Activated CD4-positive, alpha-beta T cell treated with anti-CD3 and anti-CD28 coated beads, Interleukin-2, amount 50 U/mL, for 1 hour (primary cell): ENCODE data around the gene NEO1.

ENCODE experiments used
- DNase-seq: peaks from one replicate; pipeline ENCODE4 v3.0.0-alpha.2; 2020

Gene NEO1

GRCh38 chr15:73030122-73030679 lies 22.1 kb upstream of the NEO1 start:
- DNase-seq, result no peak

DNA sequence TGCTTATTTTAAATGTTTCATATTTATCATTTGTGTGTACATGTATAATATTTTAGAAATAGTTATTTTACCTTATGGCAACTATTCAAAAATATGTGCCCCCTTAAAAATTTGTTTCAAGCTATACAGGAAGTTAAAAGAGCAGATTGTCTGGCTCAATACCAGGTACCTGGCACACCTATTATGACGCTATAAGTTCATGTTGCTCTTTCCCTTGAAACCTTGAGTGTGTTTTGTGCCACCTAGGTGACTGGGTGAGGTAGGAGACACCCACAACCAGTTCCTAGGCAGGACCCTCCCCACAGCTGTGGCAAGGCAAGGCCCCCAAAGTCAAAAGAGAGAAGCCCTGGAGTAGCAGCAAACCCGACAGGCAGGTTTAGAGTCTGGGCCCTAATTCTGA lies 20.6 kb upstream of the NEO1 start:
- no peak for DNase-seq

DNA sequence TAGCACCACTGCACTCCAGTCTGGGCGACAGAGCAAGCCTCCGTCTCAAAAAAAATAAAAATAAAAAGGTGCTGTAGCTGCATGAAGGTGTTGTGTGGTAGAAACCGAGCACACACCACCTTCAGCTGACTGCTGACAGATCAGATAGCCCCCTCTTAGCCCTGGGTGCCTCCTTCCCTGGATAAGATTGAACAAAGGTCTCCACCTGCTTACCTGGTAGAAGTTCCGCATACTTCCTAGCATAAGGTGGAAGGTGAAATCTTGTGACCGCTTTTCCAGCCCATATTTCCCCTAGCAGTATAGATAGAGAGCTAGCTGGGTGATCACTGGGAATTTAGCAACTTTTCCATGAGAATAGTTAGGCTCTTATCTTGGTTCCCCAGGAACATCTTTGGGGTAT lies 18.7 kb upstream of the NEO1 start:
- DNase-seq, result no peak

- DNase-seq, result no peak
Observed at GRCh38 chr15:73034221-73034620, 18.0 kb upstream of the NEO1 start.

- no peak for DNase-seq
Observed at GRCh38 chr15:73035221-73035620, 17.0 kb upstream of the NEO1 start.

DNA sequence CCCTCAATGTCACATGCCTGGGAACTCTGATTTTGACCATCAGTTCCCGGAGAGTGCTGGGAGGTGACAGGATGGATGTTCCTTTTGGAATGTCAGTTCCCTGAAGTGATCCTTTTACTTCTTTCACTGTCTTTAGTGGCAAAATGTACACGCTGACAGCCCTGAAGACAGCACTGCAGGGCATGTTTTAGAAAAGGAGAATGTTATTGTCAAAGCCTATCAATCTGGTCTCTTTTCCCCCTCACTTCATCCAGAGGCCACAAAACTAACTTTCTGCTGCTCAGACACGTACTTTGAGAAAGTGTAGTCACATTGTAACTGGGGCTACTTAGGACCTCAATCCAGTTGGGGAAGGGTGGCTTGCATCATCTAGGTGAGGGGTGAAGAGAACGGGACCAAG lies 14.0 kb upstream of the NEO1 start:
- DNase-seq, result no peak

DNA sequence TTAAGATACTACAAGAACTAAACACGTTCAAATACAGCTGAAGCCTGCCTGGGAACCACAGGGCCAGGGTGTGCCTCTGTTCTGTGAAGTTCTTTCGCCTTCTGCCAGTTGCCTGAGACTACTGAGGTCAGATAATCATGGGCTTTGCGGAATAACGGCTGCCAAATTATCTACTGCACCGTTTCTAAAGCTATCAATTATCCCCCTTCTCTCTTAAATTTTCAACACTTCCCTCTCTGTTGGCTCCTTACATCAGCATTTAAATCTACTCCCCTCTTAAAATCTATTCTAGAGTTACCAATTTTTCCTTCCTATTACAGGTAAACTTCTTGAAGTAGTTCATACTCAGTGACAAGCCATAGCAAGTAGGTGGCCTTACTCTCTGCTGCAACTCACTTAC lies 6.2 kb upstream of the NEO1 start:
- no peak for DNase-seq

DNA sequence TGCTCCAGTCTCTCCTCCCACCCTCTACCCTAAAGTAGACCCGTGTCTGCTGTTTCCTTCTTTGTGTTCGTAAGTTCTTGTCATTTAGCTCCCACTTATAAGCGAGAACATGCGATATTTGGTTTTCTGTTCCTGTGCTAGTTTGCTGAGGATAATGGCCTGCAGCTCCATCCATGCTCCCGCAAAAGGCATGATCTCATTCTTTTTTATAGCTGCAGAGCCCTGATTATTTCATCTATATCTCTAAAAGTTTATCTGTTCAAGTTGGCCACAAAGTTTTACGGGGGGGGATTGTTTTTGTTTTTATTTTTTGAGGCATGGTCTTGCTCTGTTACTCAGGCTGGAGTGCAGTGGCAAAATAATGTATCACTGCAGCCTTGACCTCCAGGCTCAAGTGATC lies 4.4 kb upstream of the NEO1 start:
- DNase-seq, result no peak

DNA sequence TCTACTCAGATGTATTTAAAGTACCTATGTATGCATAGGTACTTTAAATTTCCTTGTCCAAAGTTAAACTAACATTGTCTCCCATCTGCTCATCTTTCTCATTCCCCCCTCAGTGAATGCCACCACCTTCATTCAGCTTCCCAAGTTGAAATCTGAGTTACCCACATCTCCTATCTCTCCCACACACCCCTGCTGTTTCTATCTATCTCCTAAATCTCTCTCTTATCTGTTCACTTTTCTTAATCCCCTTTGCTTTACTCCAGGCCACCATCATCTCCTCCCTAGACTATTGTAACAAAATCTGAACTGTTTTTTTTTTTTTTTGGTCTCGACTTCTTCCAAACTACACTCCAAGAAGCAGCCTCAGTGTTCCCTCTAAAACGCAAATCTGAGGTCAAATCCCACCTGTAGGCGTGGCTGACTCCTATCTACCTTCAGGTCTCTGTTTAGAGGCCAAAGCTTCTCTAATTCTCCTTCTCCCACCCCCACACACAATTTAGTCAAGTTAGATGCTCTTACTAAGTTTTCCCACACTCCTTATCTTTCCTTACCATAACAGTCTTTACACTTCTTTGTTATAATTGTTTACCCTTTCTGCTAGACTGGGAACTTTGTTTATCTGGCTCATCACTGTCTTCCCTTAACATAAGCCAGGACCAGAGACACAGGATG lies 3.5 kb upstream of the NEO1 start:
- DNase-seq, result no peak

DNA sequence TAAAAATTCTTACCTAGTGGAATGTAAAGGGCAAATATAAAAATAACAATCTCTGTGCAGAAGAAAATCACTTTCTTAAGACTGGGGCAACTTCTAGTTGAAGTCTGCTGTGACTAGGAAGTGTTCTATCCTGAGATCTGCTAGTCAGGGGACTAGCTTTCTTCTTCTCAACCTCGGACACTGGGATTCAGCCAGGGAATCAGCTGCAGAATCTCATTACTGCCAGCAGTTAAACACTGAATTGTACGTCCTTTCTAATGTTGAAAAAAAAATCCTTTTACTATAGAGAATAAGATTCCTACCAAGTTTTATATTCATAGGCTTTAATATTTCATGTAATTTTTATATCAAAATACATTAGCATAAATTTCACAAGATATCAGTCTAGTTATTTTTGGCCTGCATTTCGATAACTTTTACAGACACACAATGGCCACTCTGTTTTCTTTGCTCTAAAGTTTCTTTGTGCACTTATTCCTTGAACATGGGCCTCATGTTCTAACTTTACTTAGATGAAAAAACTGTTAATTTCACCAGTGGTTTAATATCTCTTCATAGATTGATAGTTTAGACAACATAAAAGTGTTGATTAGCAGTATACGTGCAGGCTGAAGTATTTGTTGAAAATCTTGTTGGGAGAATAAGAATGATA lies 2.6 kb upstream of the NEO1 start:
- no peak for DNase-seq

- no peak for DNase-seq
Observed at GRCh38 chr15:73050561-73051295, 1.5 kb upstream of the NEO1 start.

DNA sequence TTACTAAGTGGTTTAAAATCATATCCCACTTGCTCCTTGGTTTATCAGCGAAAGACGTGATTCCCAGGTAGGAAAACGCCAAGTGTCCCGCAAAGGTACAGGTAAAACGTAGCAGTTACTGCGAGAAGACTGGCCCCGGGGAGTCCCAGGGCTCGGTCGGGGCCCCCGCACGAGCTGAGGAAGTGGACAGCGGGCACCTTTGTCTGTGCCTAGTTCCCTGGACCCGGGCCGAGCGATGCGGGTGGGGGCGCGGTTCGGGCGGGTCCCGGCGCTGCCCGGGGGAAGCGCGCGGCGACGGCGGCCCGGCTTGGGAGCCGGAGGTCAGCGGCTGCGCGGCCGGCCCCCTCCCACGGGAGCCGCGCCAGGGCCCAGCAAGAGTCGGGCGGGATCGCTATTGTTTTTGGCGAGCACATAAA lies 864 bp upstream of the NEO1 start:
- no peak for DNase-seq

DNA sequence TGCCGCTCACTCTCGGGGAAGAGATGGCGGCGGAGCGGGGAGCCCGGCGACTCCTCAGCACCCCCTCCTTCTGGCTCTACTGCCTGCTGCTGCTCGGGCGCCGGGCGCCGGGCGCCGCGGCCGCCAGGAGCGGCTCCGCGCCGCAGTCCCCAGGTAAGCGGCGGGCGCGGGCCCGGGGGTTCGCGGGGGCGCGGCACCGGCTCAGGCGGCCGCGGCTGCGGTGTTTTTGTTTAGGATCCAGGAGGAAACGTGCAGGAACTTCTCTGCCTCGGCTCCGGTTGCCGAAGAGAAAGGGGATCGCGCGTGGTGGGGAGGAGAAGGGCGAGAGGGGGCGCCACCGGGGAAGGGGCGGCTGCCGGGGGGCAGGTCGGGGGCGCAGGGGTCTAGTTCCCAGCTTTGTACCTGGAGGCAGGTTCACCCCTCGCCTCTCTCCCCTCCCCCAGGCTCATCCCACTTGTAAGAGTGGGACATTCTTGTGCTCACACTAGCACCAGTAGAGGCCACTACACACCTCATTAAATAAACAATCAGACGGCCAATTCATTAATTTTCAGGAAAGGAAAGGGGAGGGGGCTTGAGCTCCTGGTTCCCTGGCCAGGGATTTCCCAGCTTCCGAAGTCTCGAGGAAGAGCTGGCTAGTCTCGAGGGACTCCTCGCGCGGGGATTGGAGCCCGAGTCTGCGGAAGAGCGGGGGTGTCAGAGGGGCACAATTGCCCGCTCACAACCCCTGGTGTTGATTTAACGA lies 562 bp downstream of the NEO1 start:
- peak; percentile 16 for DNase-seq

DNA sequence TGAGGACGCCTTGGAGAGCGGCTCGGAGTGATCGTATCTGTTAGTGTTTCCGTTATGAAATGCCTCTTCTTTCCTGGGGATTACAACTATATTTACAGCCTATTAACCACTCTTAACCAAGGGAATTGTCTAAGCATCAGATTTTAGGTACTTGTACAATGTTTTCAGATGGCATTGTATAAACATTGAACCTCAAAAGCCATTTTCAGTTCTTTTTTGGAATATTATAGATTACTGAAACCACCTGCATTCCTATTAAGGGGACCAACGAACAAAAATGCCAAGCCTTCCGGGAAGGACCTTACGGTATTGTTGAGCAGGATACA lies 1.1 kb downstream of the NEO1 start:
- no peak for DNase-seq

GRCh38 chr15:73054417-73054953 lies 2.2 kb downstream of the NEO1 start:
- DNase-seq, result no peak

GRCh38 chr15:73056460-73056859 lies 4.2 kb downstream of the NEO1 start:
- no peak for DNase-seq

DNA sequence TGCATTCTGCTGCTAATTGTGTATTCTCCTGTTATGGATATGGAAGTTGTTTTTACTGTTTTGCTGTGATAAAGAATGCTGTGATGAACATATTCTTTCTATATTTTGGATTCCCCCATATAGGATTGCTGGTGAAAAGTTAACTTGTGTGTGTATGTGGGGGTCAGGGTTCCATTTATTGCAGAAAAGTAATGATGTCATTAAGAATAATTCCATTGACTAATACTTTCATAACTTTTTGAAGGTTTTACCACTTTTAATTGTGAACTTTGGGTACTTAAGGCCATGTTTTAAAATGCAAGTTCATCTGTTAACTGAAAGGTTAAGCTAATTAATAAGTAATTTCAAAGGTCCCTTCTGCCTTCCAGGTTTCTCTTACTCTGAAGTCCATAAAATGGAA lies 6.2 kb downstream of the NEO1 start:
- DNase-seq, result no peak

DNA sequence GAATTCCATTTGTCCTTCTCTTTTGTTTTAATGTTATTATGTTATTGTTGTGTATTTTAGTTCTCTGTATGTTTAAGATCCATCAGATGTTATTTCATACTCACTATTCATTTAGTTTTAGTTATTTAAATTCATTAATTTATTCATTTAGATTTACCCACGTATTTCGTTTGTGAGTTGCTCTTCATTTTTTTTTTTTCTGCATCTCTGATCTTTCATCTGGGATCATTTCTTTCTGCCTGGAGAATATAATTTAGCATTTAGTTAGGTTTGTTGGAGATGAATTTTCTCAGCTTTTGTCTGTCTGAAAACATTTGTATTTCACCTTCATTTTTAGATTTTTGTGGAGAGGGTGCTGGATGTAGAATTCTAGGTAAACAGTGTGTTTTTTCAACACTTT lies 12.9 kb downstream of the NEO1 start:
- DNase-seq, result no peak

- DNase-seq, result no peak
Observed at GRCh38 chr15:73069109-73069508, 16.8 kb downstream of the NEO1 start.

DNA sequence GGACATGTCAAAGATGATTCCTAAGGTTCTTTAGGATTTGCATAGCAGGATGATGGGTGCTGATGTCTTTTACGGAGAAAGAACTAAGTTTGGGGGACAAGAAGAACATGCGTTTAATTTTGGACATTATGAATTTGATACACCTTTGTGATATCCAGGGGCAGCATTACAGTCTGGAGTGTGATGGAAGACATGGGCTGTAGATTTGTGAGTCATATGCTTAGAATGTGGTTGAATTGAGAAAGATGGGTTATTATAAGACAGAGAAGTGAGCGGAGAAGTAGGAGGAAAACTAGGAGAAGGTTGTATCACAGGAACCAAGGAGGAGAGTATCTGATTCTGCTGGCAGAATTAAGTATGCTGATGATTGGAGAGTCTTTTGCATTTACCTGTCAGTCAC lies 20.6 kb downstream of the NEO1 start:
- DNase-seq, result no peak

DNA sequence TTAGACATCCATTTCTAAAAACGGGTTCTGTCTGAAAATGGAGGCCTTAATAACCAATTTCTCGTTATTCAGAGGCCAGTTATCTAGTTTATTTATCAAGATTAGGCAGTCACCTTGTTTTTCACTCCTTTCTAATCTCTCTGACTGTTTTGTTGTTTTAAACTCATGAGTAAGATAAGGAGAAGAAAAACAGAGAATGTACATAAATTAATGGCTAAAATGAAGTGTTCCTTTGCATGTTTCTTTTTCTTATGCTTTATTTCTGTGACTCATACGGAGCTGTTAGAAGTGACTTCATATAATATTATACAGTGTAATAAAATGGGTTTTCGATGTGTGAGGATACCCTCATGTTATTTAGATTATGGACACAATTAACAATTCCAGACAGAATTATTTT lies 22.0 kb downstream of the NEO1 start:
- DNase-seq, result no peak

- no peak for DNase-seq
Observed at GRCh38 chr15:73075160-73075859, 23.0 kb downstream of the NEO1 start.

- no peak for DNase-seq
Observed at GRCh38 chr15:73078291-73078690, 26.0 kb downstream of the NEO1 start.
